CD4-positive, alpha-beta T cell treated with Interleukin-10 for 1 hour (primary cell): ENCODE data around the gene EMC6.
A peak's percentile ranks its signal among the peaks of the same experiment; 100 is the strongest.

Experiments used
- DNase-seq: peaks from one replicate; pipeline ENCODE4 v3.0.0-alpha.2; 2020

EMC6 gene

GRCh38 chr17:3668279-3669084 is at the start of gene EMC6, which contains the start of gene TAX1BP3:
Gene EMC6, plus strand, starts transcription at chr17:3668812. Its CDS starts 335 bp downstream, at chr17:3669147.
Gene TAX1BP3, minus strand, starts transcription at chr17:3668578. Its CDS starts 52 bp downstream, at chr17:3668526.
- DNase-seq: peak; percentile 99

GRCh38 chr17:3621146-3621720 is 47.4 kb upstream of the EMC6 start:
- DNase-seq: no peak

GRCh38 chr17:3622977-3623594 is 45.5 kb upstream of the EMC6 start:
- no peak for DNase-seq

- no peak for DNase-seq
Measured at GRCh38 chr17:3626831-3627768, 41.5 kb upstream of the EMC6 start.

GRCh38 chr17:3627769-3628167 is 40.8 kb upstream of the EMC6 start:
- no peak for DNase-seq

GRCh38 chr17:3630781-3631180 is 37.8 kb upstream of the EMC6 start:
- no peak for DNase-seq

- no peak for DNase-seq
Measured at GRCh38 chr17:3632287-3632686, 36.3 kb upstream of the EMC6 start.

GRCh38 chr17:3635474-3636153 is 33.0 kb upstream of the EMC6 start:
- DNase-seq: no peak

GRCh38 chr17:3636154-3636907 is 32.3 kb upstream of the EMC6 start, which contains the start of the genes CTNS and SHPK:
Gene CTNS, plus strand, starts transcription at chr17:3636760. Its CDS starts 3,447 bp downstream, at chr17:3640207.
Gene SHPK, minus strand, starts transcription at chr17:3636250. Its CDS starts 31 bp downstream, at chr17:3636219.
- DNase-seq: peak; percentile 95

GRCh38 chr17:3636908-3637373 is 31.7 kb upstream of the EMC6 start:
- peak; percentile 6 for DNase-seq

- no peak for DNase-seq
Measured at GRCh38 chr17:3639981-3640596, 28.5 kb upstream of the EMC6 start.

GRCh38 chr17:3641014-3641413 is 27.6 kb upstream of the EMC6 start:
- no peak for DNase-seq

GRCh38 chr17:3641717-3642486 is 26.7 kb upstream of the EMC6 start:
- no peak for DNase-seq

- DNase-seq: no peak
Measured at GRCh38 chr17:3643889-3644349, 24.7 kb upstream of the EMC6 start.

GRCh38 chr17:3645310-3645709 is 23.3 kb upstream of the EMC6 start:
- no peak for DNase-seq

- no peak for DNase-seq
Measured at GRCh38 chr17:3647251-3647650, 21.4 kb upstream of the EMC6 start.

- DNase-seq: peak; percentile 31
Measured at GRCh38 chr17:3647769-3648555, 20.6 kb upstream of the EMC6 start.

GRCh38 chr17:3655766-3656165 is 12.8 kb upstream of the EMC6 start:
- DNase-seq: no peak

GRCh38 chr17:3656353-3656752 is 12.3 kb upstream of the EMC6 start:
- DNase-seq: no peak
